Amygdala (tissue), 56 donors: ENCODE results near the gene ATF3.

Experiments used
- DNase-seq, 56 donors: peaks; one replicate each; lab custom pipeline; 2025; lab: John Stamatoyannopoulos, UW

Gene ATF3

GRCh38 chr1:212608392-212608958 is at the start of gene ATF3:
Gene ATF3, plus strand, starts transcription at chr1:212608761. Its CDS starts 6,261 bp downstream, at chr1:212615022.
- DNase-seq = peak; percentile 36 to 100 (median 98)

- no peak for DNase-seq
These were observed 48.6 kb upstream of the ATF3 start for GRCh38 chr1:212559929-212560328.

GRCh38 chr1:212560933-212561460 is 47.6 kb upstream of the ATF3 start:
- DNase-seq = no peak

- DNase-seq = peak in 4 of 56 donors; percentile 11 to 18 (median 13)
These were observed 47.0 kb upstream of the ATF3 start for GRCh38 chr1:212561501-212561931.

GRCh38 chr1:212562771-212563170 is 45.8 kb upstream of the ATF3 start:
- DNase-seq = no peak

GRCh38 chr1:212565079-212565478 is 43.5 kb upstream of the ATF3 start:
- no peak for DNase-seq

GRCh38 chr1:212565571-212566305 is 42.8 kb upstream of the ATF3 start:
- DNase-seq = no peak

GRCh38 chr1:212566522-212567479 is 41.8 kb upstream of the ATF3 start:
- DNase-seq = peak in 13 of 56 donors; percentile 10 to 34 (median 18)

GRCh38 chr1:212567638-212568037 is 40.9 kb upstream of the ATF3 start:
- DNase-seq = no peak

- no peak for DNase-seq
These were observed 39.5 kb upstream of the ATF3 start for GRCh38 chr1:212568978-212569537.

GRCh38 chr1:212574732-212575131 is 33.8 kb upstream of the ATF3 start:
- DNase-seq = no peak

GRCh38 chr1:212575333-212575732 is 33.2 kb upstream of the ATF3 start:
- DNase-seq = no peak

GRCh38 chr1:212578041-212578440 is 30.5 kb upstream of the ATF3 start:
- DNase-seq = no peak

GRCh38 chr1:212581034-212581433 is 27.5 kb upstream of the ATF3 start:
- no peak for DNase-seq

- no peak for DNase-seq
These were observed 26.3 kb upstream of the ATF3 start for GRCh38 chr1:212582291-212582690.

- DNase-seq = no peak
These were observed 25.5 kb upstream of the ATF3 start for GRCh38 chr1:212582808-212583615.

- no peak for DNase-seq
These were observed 24.9 kb upstream of the ATF3 start for GRCh38 chr1:212583643-212584042.

GRCh38 chr1:212584092-212584886 is 24.3 kb upstream of the ATF3 start:
- DNase-seq = no peak

- no peak for DNase-seq
These were observed 23.4 kb upstream of the ATF3 start for GRCh38 chr1:212585210-212585609.
